WI38 (cell line): ENCODE data around the gene DNAL4.

Experiments used
- H3K4me3 ChIP-seq: 2 replicates; pipeline ENCODE4 v1.5.1; 2011; ENCODE audit warnings: low read depth, mild to moderate bottlenecking, control low read depth, low read length
- TF ChIP-seq, protein P1 (sequence below): IDR thresholded peaks from 2 replicates; pipeline ENCODE4 v1.5.1; 2012; ENCODE audit warnings: low read depth, mild to moderate bottlenecking, control low read depth, low read length

DNAL4 gene

GRCh38 chr22:38739300-38740055, 54.5 kb downstream of the DNAL4 start:
- TF ChIP-seq, protein P1, sequence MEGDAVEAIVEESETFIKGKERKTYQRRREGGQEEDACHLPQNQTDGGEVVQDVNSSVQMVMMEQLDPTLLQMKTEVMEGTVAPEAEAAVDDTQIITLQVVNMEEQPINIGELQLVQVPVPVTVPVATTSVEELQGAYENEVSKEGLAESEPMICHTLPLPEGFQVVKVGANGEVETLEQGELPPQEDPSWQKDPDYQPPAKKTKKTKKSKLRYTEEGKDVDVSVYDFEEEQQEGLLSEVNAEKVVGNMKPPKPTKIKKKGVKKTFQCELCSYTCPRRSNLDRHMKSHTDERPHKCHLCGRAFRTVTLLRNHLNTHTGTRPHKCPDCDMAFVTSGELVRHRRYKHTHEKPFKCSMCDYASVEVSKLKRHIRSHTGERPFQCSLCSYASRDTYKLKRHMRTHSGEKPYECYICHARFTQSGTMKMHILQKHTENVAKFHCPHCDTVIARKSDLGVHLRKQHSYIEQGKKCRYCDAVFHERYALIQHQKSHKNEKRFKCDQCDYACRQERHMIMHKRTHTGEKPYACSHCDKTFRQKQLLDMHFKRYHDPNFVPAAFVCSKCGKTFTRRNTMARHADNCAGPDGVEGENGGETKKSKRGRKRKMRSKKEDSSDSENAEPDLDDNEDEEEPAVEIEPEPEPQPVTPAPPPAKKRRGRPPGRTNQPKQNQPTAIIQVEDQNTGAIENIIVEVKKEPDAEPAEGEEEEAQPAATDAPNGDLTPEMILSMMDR = no peak
- no peak overlapping the region for H3K4me3 ChIP-seq

GRCh38 chr22:38738475-38739070, 55.4 kb downstream of the DNAL4 start:
- no peak overlapping the region for H3K4me3 ChIP-seq
- TF ChIP-seq, protein P1 = no peak

DNA sequence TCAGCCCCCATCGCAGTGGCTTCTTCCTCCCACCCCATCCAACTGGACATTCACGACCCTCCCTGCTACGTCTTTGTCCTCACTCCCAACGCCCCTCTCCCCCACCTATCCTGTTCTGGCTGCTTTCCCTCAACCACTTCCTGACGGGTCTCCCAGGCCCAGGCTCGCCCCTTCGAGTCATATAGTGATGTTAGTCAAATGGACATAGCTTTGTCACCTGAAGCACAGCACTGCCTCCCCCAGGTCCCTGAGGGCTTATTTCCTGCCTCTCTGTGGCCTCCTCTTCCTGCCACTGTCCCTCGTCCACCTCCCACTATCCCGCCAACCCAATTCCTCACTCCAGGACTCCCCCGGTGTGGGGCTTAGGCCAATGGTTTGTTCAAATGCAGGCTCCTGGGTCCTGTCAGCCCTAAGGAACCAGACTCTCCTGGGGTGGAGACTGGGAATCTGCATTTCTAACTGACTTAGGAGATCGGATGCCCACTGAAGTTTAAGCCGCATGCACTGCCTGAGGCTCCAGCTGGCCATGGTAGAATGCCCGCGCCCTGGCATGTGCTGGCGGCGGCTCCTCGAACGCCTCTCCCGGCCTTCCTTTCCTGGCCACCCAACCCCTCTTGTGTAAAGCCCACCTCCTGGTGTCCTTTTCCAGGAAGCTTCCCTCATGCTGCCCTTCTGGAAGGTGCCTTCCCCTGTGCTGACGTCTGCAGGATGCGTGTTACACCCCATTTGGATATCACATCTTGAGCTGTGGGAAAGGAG, 56.5 kb downstream of the DNAL4 start:
- H3K4me3 ChIP-seq = no peak overlapping the region
- TF ChIP-seq, protein P1 = no peak

DNA sequence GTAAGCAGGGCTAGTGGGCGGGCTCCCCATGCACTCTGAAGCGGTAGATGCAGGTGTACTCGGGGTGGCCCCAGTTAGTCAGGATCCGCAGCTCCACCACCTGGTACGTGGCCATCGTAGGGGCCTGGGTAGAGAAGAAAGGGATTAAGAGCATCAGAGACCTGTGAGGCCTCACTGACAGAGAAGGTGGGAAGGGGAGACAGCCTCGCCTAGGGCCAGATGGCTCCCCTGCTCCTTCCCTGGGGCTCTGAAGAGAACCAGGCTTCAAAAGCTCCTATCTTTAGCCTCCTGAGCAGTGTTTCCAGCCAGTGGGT, 57.7 kb downstream of the DNAL4 start:
- no peak overlapping the region for H3K4me3 ChIP-seq
- TF ChIP-seq, protein P1 = no peak

- H3K4me3 ChIP-seq = no peak overlapping the region
- TF ChIP-seq, protein P1 = no peak
Observed at GRCh38 chr22:38735465-38736256, 58.3 kb downstream of the DNAL4 start.

DNA sequence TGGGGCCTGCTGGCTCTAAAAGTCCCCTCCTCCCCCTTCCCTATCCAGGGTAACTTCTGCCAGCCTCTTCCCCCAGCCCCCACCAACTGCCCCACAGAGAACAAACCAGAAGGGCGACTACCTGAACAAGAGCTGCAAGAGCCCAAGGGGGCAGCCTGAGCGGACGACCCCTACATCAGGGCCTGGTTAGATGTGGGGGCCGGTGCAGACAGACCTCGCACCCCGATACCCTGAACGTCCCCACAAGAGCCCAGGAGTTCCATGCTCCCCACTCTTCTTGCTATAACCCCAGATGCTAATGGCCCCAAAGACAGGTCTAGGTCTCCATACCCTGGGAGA, 58.8 kb downstream of the DNAL4 start:
- H3K4me3 ChIP-seq = no peak overlapping the region
- TF ChIP-seq, protein P1 = no peak
